SK-N-MC (cell line): Measurements from ENCODE around the gene RBM20.

Experiments used
- DNase-seq: peaks from one replicate; pipeline ENCODE4 v3.0.0-alpha.2; 2011; ENCODE audit warnings: low read depth, low spot score
- H3K27ac ChIP-seq: fragments of 200-600 bp; sonication (generic); 2 replicates; pipeline ENCODE4 v1.5.1; 2016; ENCODE audit warnings: mixed run types
- H3K36me3 ChIP-seq: fragments of 200-600 bp; sonication (generic); 2 replicates; pipeline ENCODE4 v1.6.1; 2017; ENCODE audit warnings: antibody characterized with exemption, low read length, mixed read lengths; ENCODE audit not compliant: insufficient read depth
- H3K4me3 ChIP-seq: fragments of 200-600 bp; sonication (generic); 2 replicates; pipeline ENCODE4 v1.5.1; 2016
- H3K9ac ChIP-seq: fragments of 200-600 bp; sonication (generic); 2 replicates; pipeline ENCODE4 v1.8.0; 2017; ENCODE audit warnings: mixed run types, mixed read lengths; ENCODE audit not compliant: insufficient read length
- H3K9me3 ChIP-seq: fragments of 200-600 bp; sonication (generic); 2 replicates; pipeline ENCODE4 v1.6.1; 2017; ENCODE audit warnings: low read depth, mild to moderate bottlenecking, antibody characterized with exemption, low read length, moderate library complexity, mixed read lengths
- EZH2 ChIP-seq: fragments of 200-600 bp; sonication (generic); IDR thresholded peaks from one replicate; pipeline ENCODE4 v1.6.1; 2017; ENCODE audit warnings: antibody characterized with exemption
- FOXP2 ChIP-seq: optimal IDR thresholded peaks from 2 replicates; pipeline ENCODE3; 2011; ENCODE audit warnings: mild to moderate bottlenecking, moderate library complexity; ENCODE audit not compliant: insufficient read depth; ENCODE audit errors: extremely low read length, control extremely low read depth
- POLR2AphosphoS5 ChIP-seq: IDR thresholded peaks from 2 replicates; pipeline ENCODE4 v1.6.1; 2012; ENCODE audit warnings: mild to moderate bottlenecking, low read depth, low read length, borderline replicate concordance

The RBM20 gene

GRCh38 chr10:110744782-110745181 lies 100.6 kb downstream of the RBM20 start:
- H3K9ac ChIP-seq: no peak overlapping the region
- TF ChIP-seq POLR2AphosphoS5 (no peak), EZH2 (no peak), FOXP2 (no peak)
- H3K9me3 ChIP-seq: no peaks in the 10 kb centered on the region
- no peak overlapping the region for H3K4me3 ChIP-seq
- no peaks in the 10 kb centered on the region for H3K36me3 ChIP-seq
- no peak overlapping the region for H3K27ac ChIP-seq
- DNase-seq: no peak

- TF ChIP-seq POLR2AphosphoS5: no peak
- TF ChIP-seq FOXP2: no peak
- no peak for TF ChIP-seq EZH2
- H3K9ac ChIP-seq: no peak overlapping the region
- H3K9me3 ChIP-seq: no peaks in the 10 kb centered on the region
- no peak overlapping the region for H3K27ac ChIP-seq
- H3K36me3 ChIP-seq: no peaks in the 10 kb centered on the region
- DNase-seq: peak; percentile 1
- H3K4me3 ChIP-seq: no peak overlapping the region
Measured at GRCh38 chr10:110746254-110746826, 102.2 kb downstream of the RBM20 start.

GRCh38 chr10:110746969-110747608 lies 103.0 kb downstream of the RBM20 start:
- H3K36me3 ChIP-seq: no peaks in the 10 kb centered on the region
- H3K9ac ChIP-seq: no peak overlapping the region

GRCh38 chr10:110747609-110748464 lies 103.7 kb downstream of the RBM20 start:
- no peak overlapping the region for H3K4me3 ChIP-seq
- H3K9me3 ChIP-seq: no peaks in the 10 kb centered on the region
- H3K9ac ChIP-seq: no peak overlapping the region
- no peak for DNase-seq
- H3K27ac ChIP-seq: no peak overlapping the region
- TF ChIP-seq EZH2: no peak
- no peak for TF ChIP-seq POLR2AphosphoS5
- TF ChIP-seq FOXP2: no peak
- no peaks in the 10 kb centered on the region for H3K36me3 ChIP-seq

More at GRCh38 chr10:110746969-110747608, 103.0 kb downstream of the RBM20 start:
- H3K27ac ChIP-seq: no peak overlapping the region
- H3K4me3 ChIP-seq: no peak overlapping the region
- no peak for DNase-seq
- no peak for TF ChIP-seq POLR2AphosphoS5
- no peak for TF ChIP-seq EZH2
- no peak for TF ChIP-seq FOXP2
- H3K9me3 ChIP-seq: no peaks in the 10 kb centered on the region

GRCh38 chr10:110748970-110749369 lies 104.8 kb downstream of the RBM20 start:
- Histone ChIP-seq H3K36me3 (no peaks in the 10 kb centered on the region), H3K4me3 (no peak overlapping the region), H3K27ac (no peak overlapping the region), H3K9me3 (no peaks in the 10 kb centered on the region), H3K9ac (no peak overlapping the region)
- DNase-seq: no peak
- no peak for TF ChIP-seq FOXP2
- no peak for TF ChIP-seq EZH2
- no peak for TF ChIP-seq POLR2AphosphoS5

GRCh38 chr10:110750931-110751330 lies 106.8 kb downstream of the RBM20 start:
- Histone ChIP-seq H3K36me3 (no peaks in the 10 kb centered on the region), H3K9ac (no peak overlapping the region), H3K27ac (no peak overlapping the region), H3K9me3 (no peaks in the 10 kb centered on the region), H3K4me3 (no peak overlapping the region)
- TF ChIP-seq EZH2: no peak
- no peak for TF ChIP-seq POLR2AphosphoS5
- no peak for TF ChIP-seq FOXP2
- no peak for DNase-seq

GRCh38 chr10:110751850-110752249 lies 107.7 kb downstream of the RBM20 start:
- no peak for DNase-seq
- H3K27ac ChIP-seq: no peak overlapping the region
- H3K9me3 ChIP-seq: no peaks in the 10 kb centered on the region
- TF ChIP-seq POLR2AphosphoS5: no peak
- TF ChIP-seq FOXP2: no peak
- TF ChIP-seq EZH2: no peak
- H3K4me3 ChIP-seq: no peak overlapping the region
- no peak overlapping the region for H3K9ac ChIP-seq
- no peaks in the 10 kb centered on the region for H3K36me3 ChIP-seq

- DNase-seq: no peak
- no peak overlapping the region for H3K27ac ChIP-seq
- H3K4me3 ChIP-seq: no peak overlapping the region
- no peak overlapping the region for H3K9ac ChIP-seq
- H3K36me3 ChIP-seq: no peaks in the 10 kb centered on the region
- no peaks in the 10 kb centered on the region for H3K9me3 ChIP-seq
- TF ChIP-seq POLR2AphosphoS5 (no peak), EZH2 (no peak), FOXP2 (no peak)
Measured at GRCh38 chr10:110753462-110753861, 109.3 kb downstream of the RBM20 start.
